ENCODE measurements around the gene SLC23A3.
A peak's percentile ranks its signal among the peaks of the same experiment; 100 is the strongest.
"Not testable (repeated sequence)": the region's sequence is repeated elsewhere in the genome, so short reads cannot be mapped to it uniquely, and the experiment has no call there.

Gene SLC23A3

DNA sequence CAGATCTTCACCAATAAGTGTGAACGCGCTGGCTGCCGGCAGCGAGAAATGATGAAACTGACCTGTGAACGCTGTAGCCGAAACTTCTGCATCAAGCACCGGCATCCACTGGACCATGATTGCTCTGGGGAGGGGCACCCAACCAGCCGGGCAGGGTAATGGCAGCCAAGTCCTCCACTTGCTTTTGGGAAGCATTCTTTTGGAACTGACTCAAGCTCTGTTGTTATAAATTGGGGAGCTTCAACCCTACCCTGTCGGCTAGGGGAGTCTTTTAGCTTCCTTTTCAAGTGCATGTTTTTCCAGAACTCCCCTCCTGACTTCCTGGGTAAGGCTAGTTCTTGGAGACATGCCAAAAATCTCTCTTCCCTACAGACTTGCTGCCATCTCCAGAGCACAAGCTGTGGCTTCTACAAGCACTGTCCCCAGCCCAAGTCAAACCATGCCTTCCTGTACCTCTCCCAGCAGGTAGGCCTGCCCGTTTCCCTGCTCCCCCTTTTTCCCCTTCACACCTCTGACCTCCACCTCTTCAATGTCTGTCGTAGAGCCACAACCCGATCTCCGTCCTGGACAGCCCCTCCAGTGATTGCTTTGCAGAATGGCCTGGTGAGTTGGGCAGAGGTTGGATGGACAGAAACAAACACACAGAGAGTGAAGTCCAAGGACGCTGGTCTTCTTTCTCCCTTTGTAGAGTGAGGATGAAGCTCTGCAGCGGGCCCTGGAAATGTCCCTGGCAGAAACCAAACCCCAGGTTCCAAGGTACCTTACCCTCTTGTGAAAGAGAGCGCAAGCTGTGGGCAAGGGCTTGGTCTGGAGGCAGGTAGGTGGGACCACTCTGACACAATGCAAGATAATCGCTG lies 38.3 kb upstream of the SLC23A3 start:
- H3K4me1 Mint-ChIP-seq = peaks cover 34% of the 10 kb centered on the region
- DNase-seq (ENCODE audit: low spot score in 2 of 2) = no peak
- peaks cover 56% of the 10 kb centered on the region for H3K36me3 Mint-ChIP-seq
- peaks cover 2% of the 10 kb centered on the region for H3K9me3 Mint-ChIP-seq
- H3K27ac Mint-ChIP-seq = peak overlapping the region; percentile 72
- peak overlapping the region; percentile 78 for H3K4me3 Mint-ChIP-seq
- no peak for ATAC-seq

DNA sequence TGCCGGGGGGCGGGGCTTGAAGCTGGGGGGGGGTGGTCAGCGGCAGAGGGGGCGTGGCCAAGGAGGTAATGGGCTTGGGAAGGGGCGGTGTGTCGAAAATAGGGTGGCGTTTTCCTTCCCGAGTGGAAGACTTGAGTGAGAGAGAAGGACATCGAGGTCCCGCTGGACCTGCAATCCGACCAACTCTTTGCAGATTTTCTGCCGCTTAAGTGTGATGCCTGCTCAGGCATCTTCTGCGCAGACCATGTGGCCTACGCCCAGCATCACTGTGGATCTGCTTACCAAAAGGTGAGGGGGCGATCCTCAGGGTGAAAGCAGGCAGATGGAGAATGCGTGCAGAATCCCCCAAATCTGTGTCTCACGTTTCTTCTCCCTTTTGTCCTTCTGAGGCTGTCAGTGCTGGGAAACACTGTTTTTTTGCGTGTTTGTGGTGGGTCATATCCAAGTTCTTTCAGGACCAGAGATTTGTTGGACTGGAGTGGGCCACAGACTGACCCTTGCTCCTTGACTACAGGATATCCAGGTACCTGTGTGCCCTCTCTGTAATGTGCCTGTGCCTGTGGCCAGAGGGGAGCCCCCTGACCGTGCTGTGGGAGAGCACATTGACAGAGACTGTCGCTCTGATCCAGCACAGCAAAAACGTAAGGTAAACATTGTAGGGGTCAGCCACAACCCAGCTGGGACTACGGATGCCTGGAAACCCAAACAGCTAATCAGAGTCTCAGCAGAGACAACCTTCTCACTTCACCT lies 37.5 kb upstream of the SLC23A3 start:
- Mint-ChIP-seq H3K27ac (no peak overlapping the region), H3K9me3 (peaks cover 2% of the 10 kb centered on the region), H3K36me3 (peaks cover 48% of the 10 kb centered on the region), H3K4me3 (peak overlapping the region; percentile 78), H3K4me1 (peaks cover 34% of the 10 kb centered on the region)
- ATAC-seq (peak; percentile 0), DNase-seq (ENCODE audit: low spot score in 2 of 2) (no peak)

DNA sequence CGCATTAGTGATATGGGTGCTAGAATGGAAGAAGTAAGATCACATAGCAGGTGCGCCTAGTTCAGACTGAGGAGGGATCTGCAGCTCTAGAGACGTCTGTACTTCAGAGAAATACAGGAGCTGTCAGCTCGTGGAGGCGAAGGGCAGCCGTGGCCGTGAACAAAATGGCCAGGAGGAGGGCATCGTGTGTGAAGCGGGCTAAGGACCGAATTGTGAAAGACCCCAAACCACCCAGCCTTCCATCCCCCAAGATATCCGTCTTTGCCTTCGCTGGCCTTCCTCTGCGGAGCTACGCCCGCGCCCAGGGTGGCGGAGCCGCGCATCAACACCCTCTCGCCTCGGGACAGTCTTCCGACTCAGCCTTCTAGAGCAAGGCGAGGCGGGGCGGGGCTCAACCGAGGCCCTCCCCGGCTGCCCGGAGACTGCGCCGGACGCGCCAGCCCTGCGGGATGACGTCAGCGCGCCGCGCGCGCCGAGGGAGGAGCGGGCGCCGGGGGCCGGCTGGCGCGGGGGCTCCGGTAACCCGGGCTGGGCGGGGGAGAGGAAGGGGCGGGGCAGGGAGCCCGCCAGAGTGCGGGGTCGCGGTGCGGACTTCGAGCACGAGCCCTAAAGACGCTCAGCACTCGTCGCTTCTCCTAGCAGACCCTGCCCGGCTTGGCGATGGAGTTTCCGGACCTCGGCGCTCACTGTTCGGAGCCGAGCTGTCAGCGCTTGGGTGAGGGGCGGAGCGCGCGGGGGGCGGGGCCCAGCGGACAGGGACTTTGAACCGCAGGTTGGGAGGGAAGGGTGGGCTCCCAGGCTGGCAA lies 36.7 kb upstream of the SLC23A3 start, which contains the start of gene ZFAND2B:
Gene ZFAND2B (plus strand): TSS at position 455 of the 806 bp plus-strand sequence. CDS start 206 bp downstream, at position 661.
- DNase-seq (ENCODE audit: low spot score in 2 of 2) (peak; percentile 96 to 97), ATAC-seq (peak; percentile 97)
- peak within 1 kb of the TSS; percentile 78 for H3K4me3 Mint-ChIP-seq
- H3K4me1 Mint-ChIP-seq = peaks cover 34% of the 10 kb centered on the region
- peaks cover 2% of the 10 kb centered on the region for H3K9me3 Mint-ChIP-seq
- H3K36me3 Mint-ChIP-seq = peaks cover 40% of the 10 kb centered on the region
- H3K27ac Mint-ChIP-seq = peak within 1 kb of the TSS; percentile 91

DNA sequence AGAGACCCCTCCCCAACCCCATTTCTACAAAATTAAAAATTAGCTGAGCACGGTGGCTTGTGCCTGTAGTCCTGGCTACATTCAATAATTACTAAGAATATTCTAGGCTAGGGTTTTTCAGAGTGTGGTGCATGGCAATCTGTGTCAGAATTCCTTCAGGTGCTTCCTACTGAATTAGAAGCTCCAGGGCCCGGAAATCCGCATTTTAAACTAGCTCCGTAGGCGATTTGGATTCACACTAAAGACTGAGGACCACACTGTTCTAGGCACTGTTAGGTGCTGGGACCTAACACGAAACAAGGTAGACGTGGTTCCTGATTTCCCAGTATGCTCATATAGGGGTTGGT lies 36.1 kb upstream of the SLC23A3 start:
- peaks cover 2% of the 10 kb centered on the region for H3K9me3 Mint-ChIP-seq
- H3K27ac Mint-ChIP-seq = peak overlapping the region; percentile 91
- H3K36me3 Mint-ChIP-seq = peaks cover 35% of the 10 kb centered on the region
- no peak for ATAC-seq
- H3K4me3 Mint-ChIP-seq = peak overlapping the region; percentile 78
- no peak for DNase-seq (ENCODE audit: low spot score in 2 of 2)
- H3K4me1 Mint-ChIP-seq = peaks cover 29% of the 10 kb centered on the region

DNA sequence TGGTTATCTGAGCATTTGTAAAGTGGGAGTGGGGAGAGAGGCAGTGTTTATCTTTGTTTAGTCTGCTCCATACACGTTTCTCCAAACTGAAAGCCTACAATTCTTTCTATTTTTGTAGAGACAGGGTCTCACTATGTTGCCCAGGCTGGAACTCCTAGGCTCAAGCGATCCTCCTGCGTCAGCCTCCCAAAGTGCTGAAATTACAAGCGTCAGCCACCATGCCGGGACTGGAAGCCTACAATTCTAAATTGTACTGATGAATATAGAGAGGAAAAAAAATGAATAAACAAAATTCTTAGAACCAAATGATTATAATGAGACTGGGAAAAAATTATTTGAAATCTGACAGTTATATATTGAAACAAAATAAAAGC lies 35.3 kb upstream of the SLC23A3 start:
- DNase-seq (ENCODE audit: low spot score in 2 of 2) = no peak
- Mint-ChIP-seq H3K4me1 (peaks cover 34% of the 10 kb centered on the region), H3K4me3 (peak overlapping the region; percentile 78), H3K36me3 (peaks cover 27% of the 10 kb centered on the region), H3K9me3 (peaks cover 2% of the 10 kb centered on the region), H3K27ac (no peak overlapping the region)
- no peak for ATAC-seq

DNA sequence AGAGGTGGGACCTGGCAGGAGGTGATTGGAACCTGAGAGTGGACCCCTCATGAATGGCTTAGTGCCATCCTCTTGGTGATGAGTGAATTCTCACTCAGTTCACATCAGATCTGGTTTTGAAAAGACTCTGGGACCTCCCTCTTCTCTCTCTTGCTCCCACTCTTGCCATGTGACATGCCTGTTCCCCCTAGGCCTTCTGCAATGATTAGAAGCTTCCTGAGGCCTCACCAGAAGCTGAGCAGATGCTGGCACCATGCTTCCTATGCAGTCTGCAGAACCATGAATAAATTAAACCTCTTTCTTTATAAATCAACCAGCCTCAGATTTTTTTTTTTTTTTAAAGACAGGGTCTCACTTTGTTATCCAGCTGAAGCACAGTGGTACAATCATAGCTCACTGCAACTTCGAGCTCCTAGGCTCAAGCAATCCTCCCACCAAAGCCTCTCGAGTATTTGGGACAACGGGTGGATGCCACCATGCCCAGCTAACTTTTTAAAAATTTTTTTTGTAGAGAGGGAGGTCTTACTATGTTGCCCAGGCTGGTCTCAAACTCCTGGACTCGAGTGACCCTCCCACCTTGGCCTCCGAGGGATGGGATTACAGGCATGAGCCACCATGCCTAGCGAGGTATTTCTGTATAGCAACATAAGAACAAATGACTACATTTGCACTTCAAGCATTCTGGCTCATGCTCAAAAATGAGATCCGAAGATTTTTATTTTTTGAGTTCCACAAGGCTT lies 34.8 kb upstream of the SLC23A3 start:
- peaks cover 22% of the 10 kb centered on the region for H3K36me3 Mint-ChIP-seq
- H3K4me1 Mint-ChIP-seq = peaks cover 32% of the 10 kb centered on the region
- no peak overlapping the region for H3K27ac Mint-ChIP-seq
- no peak for DNase-seq (ENCODE audit: low spot score in 2 of 2)
- no peak for ATAC-seq
- peaks cover 2% of the 10 kb centered on the region for H3K9me3 Mint-ChIP-seq
- H3K4me3 Mint-ChIP-seq = peak overlapping the region; percentile 78

DNA sequence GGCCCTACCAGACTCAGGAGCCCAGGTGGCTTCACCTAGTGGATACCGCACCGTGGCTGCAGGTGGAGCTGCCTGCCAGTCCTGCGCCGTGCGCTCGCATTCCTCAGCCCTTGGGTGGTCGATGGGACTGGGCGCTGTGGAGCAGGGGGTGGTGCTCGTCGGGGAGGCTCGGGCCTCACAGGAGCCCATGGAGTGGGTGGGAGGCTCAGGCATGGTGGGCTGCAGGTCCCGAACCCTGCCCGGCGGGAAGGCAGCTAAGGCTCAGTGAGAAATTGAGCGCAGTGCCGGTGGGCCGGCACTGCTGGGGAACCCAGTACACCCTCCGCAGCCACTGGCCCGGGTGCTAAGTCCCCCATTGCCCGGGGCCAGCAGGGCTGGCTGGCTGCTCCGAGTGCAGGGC lies 31.5 kb upstream of the SLC23A3 start:
- H3K4me1 Mint-ChIP-seq = peaks cover 19% of the 10 kb centered on the region
- ATAC-seq; H3K4me3 Mint-ChIP-seq; DNase-seq (ENCODE audit: low spot score in 2 of 2); H3K36me3 Mint-ChIP-seq; H3K27ac Mint-ChIP-seq; H3K9me3 Mint-ChIP-seq: not testable (repeated sequence)

DNA sequence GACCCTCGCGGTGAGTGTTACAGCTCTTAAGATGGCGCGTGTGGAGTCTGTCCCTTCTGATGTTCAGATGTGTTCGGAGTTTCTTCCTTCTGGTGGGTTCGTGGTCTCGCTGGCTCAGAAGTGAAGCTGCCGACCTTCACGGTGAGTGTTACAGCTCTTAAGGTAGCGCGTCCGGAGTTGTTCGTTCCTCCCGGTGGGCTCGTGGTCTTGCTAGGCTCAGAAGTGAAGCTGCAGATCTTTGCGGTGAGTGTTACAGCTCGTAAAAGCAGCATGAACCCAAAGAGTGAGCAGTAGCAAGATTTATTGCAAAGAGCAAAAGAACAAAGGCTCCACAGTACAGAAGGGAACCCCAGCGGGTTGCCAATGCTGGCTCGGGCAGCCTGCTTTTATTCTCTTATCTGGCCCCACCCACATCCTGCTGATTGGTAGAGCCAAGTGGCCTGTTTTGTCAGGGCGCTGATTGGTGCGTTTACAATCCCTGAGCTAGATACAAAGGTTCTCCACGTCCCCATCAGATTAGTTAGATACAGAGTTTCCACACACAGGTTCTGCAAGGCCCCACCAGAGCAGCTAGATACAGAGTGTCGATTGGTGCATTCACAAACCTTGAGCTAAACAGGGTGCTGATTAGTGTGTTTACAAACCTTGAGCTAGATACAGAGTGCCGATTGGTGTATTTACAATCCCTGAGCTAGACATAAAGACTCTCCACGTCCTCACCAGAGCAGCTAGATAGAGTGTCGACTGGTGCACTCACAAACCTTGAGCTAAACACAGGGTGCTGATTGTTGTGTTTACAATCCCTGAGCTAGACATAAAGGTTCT lies 30.9 kb upstream of the SLC23A3 start:
- H3K36me3 Mint-ChIP-seq = not testable (repeated sequence)
- DNase-seq (ENCODE audit: low spot score in 2 of 2) = peak in 1 of 2 donors; percentile 71
- H3K4me3 Mint-ChIP-seq = peak overlapping the region; percentile 71

DNA sequence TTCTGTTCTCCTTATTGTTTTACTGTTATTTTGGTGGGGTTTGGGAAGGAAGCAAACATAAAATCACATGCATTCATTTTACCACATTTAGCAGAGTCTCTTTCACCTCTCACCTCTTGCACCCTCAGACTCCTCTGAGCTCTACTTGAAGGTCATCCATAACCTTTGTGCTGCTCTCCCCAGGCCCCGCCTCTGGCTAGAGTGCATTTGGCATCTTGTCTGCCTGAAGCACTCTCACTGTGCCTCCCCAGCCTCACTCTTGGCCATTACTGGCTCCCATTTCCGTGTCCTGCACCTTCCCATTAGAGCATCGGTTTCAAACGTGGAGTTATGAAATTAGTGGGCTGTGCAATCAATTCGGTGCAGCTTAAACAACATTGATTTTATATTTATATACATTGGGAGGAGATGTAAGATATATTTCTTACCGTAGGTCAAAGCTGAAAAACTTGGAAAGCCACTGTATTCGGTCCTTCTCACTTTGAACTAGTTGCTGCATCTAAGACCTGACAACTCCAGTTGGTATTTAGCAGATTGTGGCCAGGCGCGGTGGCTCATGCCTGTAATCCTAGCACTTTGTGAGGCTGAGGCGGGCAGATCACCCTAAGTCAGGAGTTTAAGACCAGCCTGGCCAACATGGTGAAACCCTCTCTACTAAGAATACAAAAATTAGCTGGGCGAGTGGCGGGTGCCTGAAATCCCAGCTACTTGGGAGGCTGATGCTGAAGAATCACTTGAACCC lies 29.8 kb upstream of the SLC23A3 start:
- DNase-seq (ENCODE audit: low spot score in 2 of 2) (no peak), ATAC-seq (no peak)
- Mint-ChIP-seq H3K27ac (peak overlapping the region; percentile 3), H3K4me1 (peaks cover 19% of the 10 kb centered on the region), H3K4me3 (peak overlapping the region; percentile 71), H3K9me3 (peaks cover 2% of the 10 kb centered on the region), H3K36me3 (no peaks in the 10 kb centered on the region)

More for the DNA sequence above, 30.9 kb upstream of the SLC23A3 start:
- Mint-ChIP-seq H3K27ac (peak overlapping the region; percentile 93), H3K4me1 (peaks cover 19% of the 10 kb centered on the region)
- not testable (repeated sequence) for ATAC-seq, H3K9me3 Mint-ChIP-seq

DNA sequence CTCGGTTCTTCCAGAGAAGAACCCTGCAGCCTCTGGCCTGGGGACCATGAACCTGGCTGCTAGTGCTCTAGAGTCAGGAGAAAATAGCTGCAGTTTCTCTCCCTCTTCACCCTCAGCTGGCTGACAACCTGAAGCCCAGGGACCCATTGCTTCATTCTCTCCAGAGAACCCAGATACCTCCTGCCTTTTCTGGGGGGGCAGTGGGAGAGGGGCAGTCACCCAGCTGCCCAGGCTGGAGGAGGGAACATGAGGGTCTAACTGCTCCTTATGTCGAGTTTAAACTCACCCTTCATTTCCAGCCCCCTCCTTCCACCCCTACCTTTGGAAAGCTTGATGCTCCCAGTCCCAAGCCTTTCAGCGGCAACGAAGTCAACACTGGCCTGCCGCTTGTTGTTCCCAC lies 29.1 kb upstream of the SLC23A3 start:
- peak overlapping the region; percentile 71 for H3K4me3 Mint-ChIP-seq
- no peak for ATAC-seq
- no peaks in the 10 kb centered on the region for H3K9me3 Mint-ChIP-seq
- peaks cover 19% of the 10 kb centered on the region for H3K4me1 Mint-ChIP-seq
- H3K27ac Mint-ChIP-seq = peak overlapping the region; percentile 3
- no peak for DNase-seq (ENCODE audit: low spot score in 2 of 2)
- no peaks in the 10 kb centered on the region for H3K36me3 Mint-ChIP-seq

DNA sequence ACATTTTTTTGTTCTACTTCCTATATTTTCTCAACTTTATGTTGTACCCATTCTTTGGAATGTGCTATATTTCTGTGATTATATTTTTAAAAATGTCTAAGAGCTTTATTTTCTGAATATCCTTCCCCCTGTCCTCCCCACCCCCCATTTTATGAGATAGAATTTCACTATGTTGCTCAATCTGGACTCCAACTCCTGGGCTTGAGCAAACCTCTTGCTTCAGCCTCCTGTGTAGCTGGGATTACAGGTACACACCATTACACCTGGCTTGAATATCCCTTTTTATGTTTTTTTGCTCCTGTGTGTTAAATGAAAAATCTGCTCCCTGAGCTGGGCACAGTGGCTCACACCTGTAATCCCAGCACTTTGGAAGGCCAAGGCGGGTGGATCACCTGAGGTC lies 27.6 kb upstream of the SLC23A3 start:
- ATAC-seq (no peak), DNase-seq (ENCODE audit: low spot score in 2 of 2) (no peak)
- no peak overlapping the region for H3K4me3 Mint-ChIP-seq
- H3K9me3 Mint-ChIP-seq = no peaks in the 10 kb centered on the region
- H3K4me1 Mint-ChIP-seq = peaks cover 19% of the 10 kb centered on the region
- no peak overlapping the region for H3K27ac Mint-ChIP-seq
- H3K36me3 Mint-ChIP-seq = no peaks in the 10 kb centered on the region

DNA sequence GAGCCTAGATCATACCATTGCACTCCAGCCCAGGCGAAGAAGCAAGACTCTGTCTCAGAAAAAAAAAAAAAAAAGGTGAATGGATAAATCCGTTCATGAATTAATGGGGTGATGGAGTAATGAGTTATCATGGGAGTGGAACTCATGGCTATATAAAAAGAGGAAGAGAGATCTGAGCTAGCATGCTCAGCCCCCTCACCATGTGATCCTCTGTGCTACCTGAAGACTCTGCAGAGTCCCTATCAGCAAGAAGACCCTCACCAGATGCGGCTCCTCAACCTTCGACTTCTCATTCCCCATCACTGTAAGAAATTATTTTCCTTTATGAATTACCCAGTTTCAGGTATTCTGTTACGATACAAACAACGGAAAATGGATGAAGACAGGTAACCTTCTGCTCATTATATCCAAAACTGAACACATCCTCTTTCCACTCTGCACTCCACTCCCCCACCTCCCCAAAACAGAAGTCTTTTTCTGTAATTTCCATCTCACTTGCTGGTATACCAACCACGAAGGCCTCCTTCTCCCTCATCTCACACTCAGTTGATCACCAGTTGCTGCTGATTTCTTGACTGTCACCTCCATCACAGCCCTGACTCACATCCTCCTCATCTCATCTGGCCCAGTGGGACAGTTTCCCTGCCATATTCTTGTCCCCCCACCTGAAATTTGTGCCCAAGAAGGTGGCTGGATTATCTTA lies 17.1 kb upstream of the SLC23A3 start:
- DNase-seq (ENCODE audit: low spot score in 2 of 2) (no peak), ATAC-seq (peak; percentile 94)
- Mint-ChIP-seq H3K4me1 (peaks cover 22% of the 10 kb centered on the region), H3K4me3 (peak overlapping the region; percentile 2), H3K27ac (peak overlapping the region; percentile 58), H3K9me3 (no peaks in the 10 kb centered on the region), H3K36me3 (peaks cover 44% of the 10 kb centered on the region)

DNA sequence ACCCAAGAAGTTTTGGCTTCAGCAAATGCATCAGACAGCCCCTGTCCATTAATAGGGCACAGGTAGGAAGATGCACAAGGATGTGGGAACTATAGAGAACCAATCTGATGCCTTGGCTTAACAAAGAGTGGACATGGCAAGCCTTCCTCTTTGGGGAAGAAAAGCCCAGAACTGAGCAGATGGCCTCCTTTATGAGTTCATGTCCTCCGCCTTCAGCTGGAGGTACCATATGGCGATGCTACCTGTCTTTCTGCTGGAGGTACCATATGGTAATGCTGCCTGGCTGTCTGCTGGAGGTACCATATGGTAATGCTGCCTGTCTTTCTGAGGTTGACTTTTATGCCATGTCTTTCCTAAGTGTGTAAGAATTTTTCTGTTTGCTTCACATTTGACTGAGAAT lies 14.3 kb upstream of the SLC23A3 start:
- no peaks in the 10 kb centered on the region for H3K9me3 Mint-ChIP-seq
- peaks cover 43% of the 10 kb centered on the region for H3K4me1 Mint-ChIP-seq
- ATAC-seq = no peak
- no peak overlapping the region for H3K27ac Mint-ChIP-seq
- peaks cover 69% of the 10 kb centered on the region for H3K36me3 Mint-ChIP-seq
- DNase-seq (ENCODE audit: low spot score in 2 of 2) = no peak
- H3K4me3 Mint-ChIP-seq = no peak overlapping the region

Measured in stimulated activated effector memory CD8-positive, alpha-beta T cell treated with anti-CD3 and anti-CD28 coated beads, Interleukin-12 subunit alpha, Interleukin-12 subunit beta, amount 100 ng/mL, for 72 hours (primary cell).